Measurements from ENCODE around the gene DIPK1B.
"Not testable (repeated sequence)": the region's sequence is repeated elsewhere in the genome, so short reads cannot be mapped to it uniquely, and the experiment has no call there.

DIPK1B gene

DNA sequence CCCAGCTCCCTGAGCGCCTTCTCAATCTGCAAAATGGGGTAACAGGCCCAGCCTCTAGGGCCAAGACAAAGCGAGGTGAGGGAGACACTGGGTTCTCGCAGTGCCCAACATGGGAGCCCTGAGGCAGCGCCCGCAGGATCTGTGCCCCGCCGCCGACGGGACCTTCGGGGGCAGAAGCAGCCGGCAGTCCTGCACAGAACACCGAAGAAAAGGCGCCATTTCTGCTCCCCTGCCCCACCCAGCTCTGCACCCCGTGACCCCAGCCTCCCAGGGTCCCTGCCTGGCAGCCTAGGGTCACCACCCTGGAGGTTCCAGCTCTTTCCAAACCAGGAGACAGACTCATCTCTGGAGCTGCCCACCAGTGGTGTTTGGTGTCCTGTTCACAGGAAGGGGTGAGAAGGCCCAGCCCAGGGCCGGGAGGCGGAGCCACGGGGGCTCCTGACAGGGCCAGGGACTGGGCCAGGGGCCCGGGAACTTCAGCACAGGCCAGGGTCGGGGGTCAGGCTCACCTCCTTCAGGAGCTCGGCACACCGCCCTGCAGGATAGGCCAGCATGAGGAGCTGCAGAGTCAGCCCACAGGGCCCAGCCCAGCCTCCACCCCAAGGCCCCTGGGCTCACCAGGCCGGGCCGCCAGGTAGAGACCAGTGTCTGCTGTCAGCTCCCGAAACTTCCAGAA lies 42.4 kb downstream of the DIPK1B start:
- H3K4me3 ChIP-seq (ENCODE audit: low read depth, low read length) = no peak overlapping the region
- TF ChIP-seq, protein P1, sequence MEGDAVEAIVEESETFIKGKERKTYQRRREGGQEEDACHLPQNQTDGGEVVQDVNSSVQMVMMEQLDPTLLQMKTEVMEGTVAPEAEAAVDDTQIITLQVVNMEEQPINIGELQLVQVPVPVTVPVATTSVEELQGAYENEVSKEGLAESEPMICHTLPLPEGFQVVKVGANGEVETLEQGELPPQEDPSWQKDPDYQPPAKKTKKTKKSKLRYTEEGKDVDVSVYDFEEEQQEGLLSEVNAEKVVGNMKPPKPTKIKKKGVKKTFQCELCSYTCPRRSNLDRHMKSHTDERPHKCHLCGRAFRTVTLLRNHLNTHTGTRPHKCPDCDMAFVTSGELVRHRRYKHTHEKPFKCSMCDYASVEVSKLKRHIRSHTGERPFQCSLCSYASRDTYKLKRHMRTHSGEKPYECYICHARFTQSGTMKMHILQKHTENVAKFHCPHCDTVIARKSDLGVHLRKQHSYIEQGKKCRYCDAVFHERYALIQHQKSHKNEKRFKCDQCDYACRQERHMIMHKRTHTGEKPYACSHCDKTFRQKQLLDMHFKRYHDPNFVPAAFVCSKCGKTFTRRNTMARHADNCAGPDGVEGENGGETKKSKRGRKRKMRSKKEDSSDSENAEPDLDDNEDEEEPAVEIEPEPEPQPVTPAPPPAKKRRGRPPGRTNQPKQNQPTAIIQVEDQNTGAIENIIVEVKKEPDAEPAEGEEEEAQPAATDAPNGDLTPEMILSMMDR (IDR thresholded peaks at IDR 0.05; ENCODE audit: low read depth, low read length, missing control alignments) = no peak
- DNase-seq (ENCODE audit: low read depth) = no peak

DNA sequence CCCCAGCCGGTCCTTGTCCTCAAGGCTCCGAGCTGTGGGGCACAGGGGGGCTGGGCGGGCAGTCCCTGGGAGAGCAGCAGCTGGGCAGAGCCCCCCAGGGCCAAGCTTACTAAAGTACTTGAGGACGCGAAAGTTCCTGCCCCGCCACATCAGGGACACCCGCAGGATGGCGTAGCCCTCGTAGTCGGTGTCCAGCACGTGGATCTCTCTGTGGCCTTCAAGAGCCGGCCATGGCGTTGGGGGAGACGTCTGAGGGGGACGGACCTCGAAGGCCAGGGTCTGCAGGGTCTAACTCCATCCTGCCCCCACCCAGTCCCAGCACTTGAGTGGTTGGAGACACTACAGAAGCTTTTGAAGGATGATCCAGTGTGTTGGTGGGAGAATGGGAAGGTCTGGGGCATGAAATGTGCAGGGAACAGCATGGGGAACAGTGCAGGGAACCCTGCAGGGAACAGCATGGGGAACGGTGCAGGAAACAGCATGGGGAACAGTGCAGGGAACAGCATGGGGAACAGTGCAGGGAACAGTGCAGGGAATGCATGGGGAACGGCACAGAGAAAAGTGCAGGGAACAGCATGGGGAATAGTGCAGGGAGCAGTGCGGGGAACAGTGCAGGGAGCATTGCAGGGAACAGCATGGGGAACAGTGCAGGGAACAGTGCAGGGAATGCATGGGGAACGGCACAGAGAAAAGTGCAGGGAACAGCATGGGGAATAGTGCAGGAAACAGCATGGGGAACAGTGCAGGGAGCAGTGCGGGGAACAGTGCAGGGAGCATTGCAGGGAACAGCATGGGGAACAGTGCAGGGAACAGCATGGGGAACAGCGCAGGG lies 43.1 kb downstream of the DIPK1B start:
- H3K4me3 ChIP-seq (ENCODE audit: low read depth, low read length); DNase-seq (ENCODE audit: low read depth): not testable (repeated sequence)

DNA sequence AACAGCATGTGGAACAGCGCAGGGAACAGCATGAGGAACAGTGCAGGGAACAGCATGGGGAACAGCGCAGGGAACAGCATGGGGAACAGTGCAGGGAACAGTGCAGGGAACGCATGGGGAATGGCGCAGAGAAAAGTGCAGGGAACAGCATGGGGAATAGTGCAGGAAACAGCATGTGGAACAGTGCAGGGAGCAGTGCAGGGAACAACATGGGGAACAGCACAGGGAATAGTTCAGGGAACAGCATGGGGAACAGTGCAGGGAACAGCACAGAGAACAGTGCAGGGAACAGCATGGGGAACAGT lies 43.7 kb downstream of the DIPK1B start:
- no peak for DNase-seq (ENCODE audit: low read depth)
- TF ChIP-seq, protein P1 (IDR thresholded peaks at IDR 0.05; ENCODE audit: low read depth, low read length, missing control alignments) = no peak
- no peak overlapping the region for H3K4me3 ChIP-seq (ENCODE audit: low read depth, low read length)

DNA sequence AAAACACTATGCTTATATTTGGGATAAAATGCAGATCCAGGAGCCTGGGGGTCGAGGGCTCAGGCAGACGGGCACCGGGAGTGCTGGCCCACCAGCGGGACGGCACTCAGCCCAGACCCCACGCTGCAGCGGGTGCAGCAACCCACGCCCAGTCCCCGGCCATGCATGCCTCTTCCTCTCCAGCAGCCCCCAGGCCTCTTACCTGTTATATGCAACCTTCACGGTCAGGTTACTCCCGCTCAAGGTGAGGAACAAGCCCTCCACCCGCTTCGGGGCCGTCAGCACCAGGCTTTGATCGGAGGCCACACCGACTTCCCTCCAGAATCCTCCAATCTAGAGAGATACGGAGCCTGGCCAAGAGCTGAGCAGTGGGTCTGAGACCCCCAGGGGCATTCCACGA lies 44.5 kb downstream of the DIPK1B start:
- H3K4me3 ChIP-seq (ENCODE audit: low read depth, low read length) = no peak overlapping the region
- TF ChIP-seq, protein P1 (IDR thresholded peaks at IDR 0.05; ENCODE audit: low read depth, low read length, missing control alignments) = no peak
- no peak for DNase-seq (ENCODE audit: low read depth)

DNA sequence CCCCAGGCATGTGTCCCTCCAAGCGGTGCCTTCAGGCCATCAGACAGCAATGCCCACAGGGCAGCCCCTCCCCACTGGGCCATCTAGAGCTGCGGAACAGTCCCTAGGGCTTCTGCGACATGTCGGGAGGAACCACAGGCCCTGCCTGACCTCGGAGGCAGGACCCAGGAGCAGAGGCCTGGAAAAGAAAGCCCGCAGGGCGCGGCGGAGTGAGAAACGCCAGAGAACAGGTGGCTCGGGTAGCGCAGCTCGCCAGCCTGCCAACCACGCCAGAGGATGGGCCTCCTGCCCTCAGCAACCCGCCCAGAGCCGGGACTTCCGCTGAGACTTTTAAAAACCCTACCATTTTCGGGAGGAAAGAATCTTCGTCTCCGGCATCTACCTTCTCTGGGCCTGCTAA lies 45.0 kb downstream of the DIPK1B start:
- TF ChIP-seq, protein P1 (IDR thresholded peaks at IDR 0.05; ENCODE audit: low read depth, low read length, missing control alignments) = no peak
- no peak overlapping the region for H3K4me3 ChIP-seq (ENCODE audit: low read depth, low read length)
- DNase-seq (ENCODE audit: low read depth) = no peak

DNA sequence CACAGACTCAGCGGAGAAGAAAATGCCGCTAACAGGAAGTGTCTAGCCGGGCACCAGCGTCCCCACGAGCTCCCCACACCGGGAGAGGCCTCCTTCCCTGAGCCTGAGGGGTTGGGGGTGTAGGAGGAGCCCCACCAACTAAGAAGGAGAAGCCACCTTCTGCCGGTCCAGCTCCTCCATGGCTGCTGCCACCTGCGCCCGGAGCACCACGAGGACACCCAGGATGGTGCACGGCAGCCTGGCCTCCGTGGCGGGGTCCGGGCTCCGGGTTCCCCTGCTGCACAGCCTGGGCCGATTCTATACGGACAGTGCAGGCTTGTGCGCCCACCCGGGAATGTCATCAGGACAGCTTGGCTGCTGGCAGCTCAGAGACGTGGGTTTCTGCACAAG lies 45.4 kb downstream of the DIPK1B start:
- no peak overlapping the region for H3K4me3 ChIP-seq (ENCODE audit: low read depth, low read length)
- TF ChIP-seq, protein P1 (IDR thresholded peaks at IDR 0.05; ENCODE audit: low read depth, low read length, missing control alignments) = no peak
- DNase-seq (ENCODE audit: low read depth) = no peak

DNA sequence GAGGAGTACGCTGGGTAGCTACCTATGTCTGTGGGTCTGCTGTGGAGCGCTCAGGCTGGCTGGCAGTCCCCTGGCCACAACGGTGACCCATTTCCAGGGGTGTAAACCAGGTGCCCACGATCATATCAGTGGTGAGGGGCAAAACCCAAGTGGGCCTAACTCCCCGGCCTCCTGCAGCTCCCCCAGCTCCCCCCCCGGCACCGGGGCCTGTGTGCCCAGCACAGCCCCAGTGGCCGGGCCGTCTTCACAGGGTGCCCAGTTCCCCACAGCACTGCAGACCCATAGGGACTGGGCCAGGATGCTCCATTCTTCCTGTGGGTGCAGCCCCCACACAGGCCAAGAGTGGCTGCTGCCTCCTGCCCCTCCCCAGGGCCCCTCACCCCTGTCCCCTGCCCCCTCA lies 46.6 kb downstream of the DIPK1B start:
- DNase-seq (ENCODE audit: low read depth) = no peak
- TF ChIP-seq, protein P1 (IDR thresholded peaks at IDR 0.05; ENCODE audit: low read depth, low read length, missing control alignments) = no peak

More for the DNA sequence above, 46.6 kb downstream of the DIPK1B start:
- H3K4me3 ChIP-seq (ENCODE audit: low read depth, low read length) = no peak overlapping the region
